Gastroesophageal sphincter (tissue), 3 donors: ENCODE data around the gene TTLL3.

Experiments used
- EP300 ChIP-seq: sonication (generic); formaldehyde crosslinking; IDR thresholded peaks from one replicate; pipeline ENCODE4 v1.6.1; 2017; ENCODE audit warnings: antibody characterized with exemption, mild to moderate bottlenecking
- POLR2A ChIP-seq, 2 donors: fragments of 450-650 bp; IDR thresholded peaks; one replicate each; pipeline ENCODE4 v1.6.1; 2017; ENCODE audit warnings: antibody characterized with exemption in 2 of 2, mild to moderate bottlenecking in 2 of 2, moderate library complexity in 1 of 2
- TF ChIP-seq, protein P1 (sequence below), 4 experiments: fragments of 200-600 bp in 2 of 4; fragments of 450-650 bp in 2 of 4; sonication (generic) in 1 of 4; IDR thresholded peaks; one replicate each; pipeline ENCODE4 v1.5.1; 2017 to 2019; ENCODE audit warnings: antibody characterized with exemption in 4 of 4, mild to moderate bottlenecking in 2 of 4, moderate library complexity in 2 of 4

DNA sequence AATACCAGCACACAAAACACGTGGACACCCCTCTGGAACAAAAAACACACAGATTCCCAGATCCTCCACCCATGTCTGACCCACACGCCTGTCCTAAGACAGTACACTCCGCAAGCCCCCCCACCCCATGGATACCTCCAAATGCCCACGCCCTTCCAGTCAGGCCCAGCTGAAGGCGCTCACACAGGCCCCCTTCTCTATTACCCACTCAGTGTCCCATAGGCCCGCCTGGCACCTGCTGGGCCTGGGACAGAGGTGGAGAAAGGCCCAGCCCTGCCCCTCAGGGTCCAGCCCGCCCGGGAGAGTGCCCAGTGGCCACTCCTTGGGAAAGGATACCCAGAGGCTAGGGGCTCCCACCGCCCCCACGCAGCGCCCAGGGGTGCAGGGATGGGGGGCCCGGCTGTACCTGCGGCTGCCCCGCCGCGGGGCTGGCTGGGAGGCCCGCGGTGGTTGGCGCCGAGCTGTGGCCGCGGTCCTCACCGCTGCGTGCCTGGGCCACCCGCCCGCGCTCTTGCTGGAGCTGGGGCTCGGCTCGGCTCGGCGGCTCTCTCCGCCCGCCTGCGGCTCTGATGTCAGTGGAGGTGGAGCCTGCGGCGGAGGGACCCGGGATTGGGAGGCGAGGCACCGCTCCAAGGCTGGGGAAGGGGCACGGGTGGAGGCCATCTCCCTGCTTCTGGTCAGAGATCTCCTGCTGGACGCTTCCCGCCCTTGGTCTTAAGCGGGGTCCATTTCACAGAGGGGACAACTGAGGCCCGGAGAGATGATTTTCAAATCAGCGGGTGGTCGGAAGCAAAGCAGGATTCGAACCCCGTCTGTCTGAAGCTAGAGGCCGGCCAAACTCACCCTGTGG, 40.4 kb upstream of the TTLL3 start, which contains the start of gene CAMK1:
- TF ChIP-seq EP300 (no peak), POLR2A (IDR thresholded peaks at IDR 0.05) (peak; percentile 86 to 87)
- TF ChIP-seq, protein P1, sequence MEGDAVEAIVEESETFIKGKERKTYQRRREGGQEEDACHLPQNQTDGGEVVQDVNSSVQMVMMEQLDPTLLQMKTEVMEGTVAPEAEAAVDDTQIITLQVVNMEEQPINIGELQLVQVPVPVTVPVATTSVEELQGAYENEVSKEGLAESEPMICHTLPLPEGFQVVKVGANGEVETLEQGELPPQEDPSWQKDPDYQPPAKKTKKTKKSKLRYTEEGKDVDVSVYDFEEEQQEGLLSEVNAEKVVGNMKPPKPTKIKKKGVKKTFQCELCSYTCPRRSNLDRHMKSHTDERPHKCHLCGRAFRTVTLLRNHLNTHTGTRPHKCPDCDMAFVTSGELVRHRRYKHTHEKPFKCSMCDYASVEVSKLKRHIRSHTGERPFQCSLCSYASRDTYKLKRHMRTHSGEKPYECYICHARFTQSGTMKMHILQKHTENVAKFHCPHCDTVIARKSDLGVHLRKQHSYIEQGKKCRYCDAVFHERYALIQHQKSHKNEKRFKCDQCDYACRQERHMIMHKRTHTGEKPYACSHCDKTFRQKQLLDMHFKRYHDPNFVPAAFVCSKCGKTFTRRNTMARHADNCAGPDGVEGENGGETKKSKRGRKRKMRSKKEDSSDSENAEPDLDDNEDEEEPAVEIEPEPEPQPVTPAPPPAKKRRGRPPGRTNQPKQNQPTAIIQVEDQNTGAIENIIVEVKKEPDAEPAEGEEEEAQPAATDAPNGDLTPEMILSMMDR (IDR thresholded peaks at IDR 0.05), result no peak
